GM21723 (cell line): Measurements from ENCODE around the gene TSC22D4.
"Not testable (repeated sequence)": the region's sequence is repeated elsewhere in the genome, so short reads cannot be mapped to it uniquely, and the experiment has no call there.

Experiments
- ATAC-seq: cut with Tn5 transposase; IDR thresholded peaks from one replicate; pipeline ENCODE4 v1.9.1; 2021; ENCODE audit warnings: mild to moderate bottlenecking, moderate library complexity; ENCODE audit not compliant: unreplicated experiment

The TSC22D4 gene

GRCh38 chr7:100476101-100476780, 2.8 kb downstream of the TSC22D4 start:
- no peak for ATAC-seq

- ATAC-seq, result no peak
These were observed 3.5 kb downstream of the TSC22D4 start for GRCh38 chr7:100475549-100475948.

- no peak for ATAC-seq
These were observed 6.0 kb downstream of the TSC22D4 start for GRCh38 chr7:100472854-100473499.

GRCh38 chr7:100472121-100472851, 6.7 kb downstream of the TSC22D4 start:
- ATAC-seq, result no peak

- ATAC-seq, result no peak
These were observed 8.0 kb downstream of the TSC22D4 start for GRCh38 chr7:100471021-100471420.

- ATAC-seq, result no peak
These were observed 9.6 kb downstream of the TSC22D4 start for GRCh38 chr7:100469227-100470044.

GRCh38 chr7:100467638-100468373, 11.2 kb downstream of the TSC22D4 start:
- ATAC-seq, result no peak

GRCh38 chr7:100466653-100467605, 12.1 kb downstream of the TSC22D4 start:
- no peak for ATAC-seq

GRCh38 chr7:100465702-100466311, 13.2 kb downstream of the TSC22D4 start:
- no peak for ATAC-seq

GRCh38 chr7:100465299-100465698, 13.7 kb downstream of the TSC22D4 start:
- no peak for ATAC-seq

- ATAC-seq, result no peak
These were observed 14.2 kb downstream of the TSC22D4 start for GRCh38 chr7:100464791-100465190.

GRCh38 chr7:100464210-100464660, 14.8 kb downstream of the TSC22D4 start, which contains the start of gene SPACDR:
TSS of gene SPACDR (minus strand) at chr7:100464260. CDS start at chr7:100464025, 235 bp downstream.
- ATAC-seq, result no peak

GRCh38 chr7:100457033-100457432, 22.0 kb downstream of the TSC22D4 start:
- ATAC-seq, result no peak

- no peak for ATAC-seq
These were observed 22.5 kb downstream of the TSC22D4 start for GRCh38 chr7:100456562-100456961.

GRCh38 chr7:100455206-100455605, 23.8 kb downstream of the TSC22D4 start:
- no peak for ATAC-seq

GRCh38 chr7:100453854-100454253, 25.2 kb downstream of the TSC22D4 start:
- not testable (repeated sequence) for ATAC-seq

GRCh38 chr7:100452513-100452912, 26.5 kb downstream of the TSC22D4 start:
- ATAC-seq, result no peak

GRCh38 chr7:100449190-100449795, 29.7 kb downstream of the TSC22D4 start:
- ATAC-seq, result no peak
